ENCODE measurements around the gene ETV7.

ETV7 gene

DNA sequence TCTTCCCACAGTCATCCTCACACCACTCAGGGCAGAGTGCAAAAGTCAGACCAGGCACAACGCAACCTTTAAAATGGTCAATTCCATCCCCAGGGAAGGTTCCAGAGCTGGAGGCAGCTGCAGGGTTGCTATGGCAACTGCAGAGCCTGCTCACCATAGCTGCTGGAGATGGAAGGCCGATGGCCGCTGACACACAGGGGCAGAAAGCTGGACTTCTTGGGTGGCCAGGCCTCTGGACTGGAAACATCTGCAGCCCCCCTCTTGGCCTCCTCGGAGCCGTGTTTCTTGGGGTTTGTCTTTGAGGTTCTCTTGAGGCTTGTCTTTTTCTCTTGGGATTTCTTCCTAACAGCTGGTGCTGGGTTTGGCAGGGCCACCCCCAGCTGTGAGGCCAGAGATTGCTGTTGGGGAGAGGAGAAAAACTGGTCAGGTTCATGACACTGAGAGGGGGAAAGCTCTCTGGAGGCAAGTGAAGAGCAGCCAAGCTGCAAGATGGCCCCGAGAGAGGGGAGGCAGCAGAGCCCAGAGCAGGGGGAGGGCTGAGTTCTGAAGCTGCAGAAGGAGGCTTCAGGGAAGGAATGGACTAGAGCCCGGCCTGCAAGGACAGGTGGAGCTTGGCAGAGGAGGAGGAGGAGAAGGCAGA is 61.0 kb downstream of the ETV7 start:
- Histone ChIP-seq H3K27me3 (no peaks in the 10 kb centered on the region), H3K4me2 (peak overlapping the region; percentile 89), H3K4me1 (peaks cover 93% of the 10 kb centered on the region), H3K9ac (no peak overlapping the region; the same call in 1 of the 2 replicates), H3K36me3 (no peaks in the 10 kb centered on the region), H3K27ac (peak overlapping the region; percentile 44; the same call in 1 of the 2 replicates), H3K9me3 (no peaks in the 10 kb centered on the region), H4K20me1 (no peaks in the 10 kb centered on the region), H3K4me3 (peak overlapping the region; percentile 2; the same call in 1 of the 2 replicates)
- no peak for TF ChIP-seq Cebpa-rat (IDR thresholded peaks at IDR 0.05)

DNA sequence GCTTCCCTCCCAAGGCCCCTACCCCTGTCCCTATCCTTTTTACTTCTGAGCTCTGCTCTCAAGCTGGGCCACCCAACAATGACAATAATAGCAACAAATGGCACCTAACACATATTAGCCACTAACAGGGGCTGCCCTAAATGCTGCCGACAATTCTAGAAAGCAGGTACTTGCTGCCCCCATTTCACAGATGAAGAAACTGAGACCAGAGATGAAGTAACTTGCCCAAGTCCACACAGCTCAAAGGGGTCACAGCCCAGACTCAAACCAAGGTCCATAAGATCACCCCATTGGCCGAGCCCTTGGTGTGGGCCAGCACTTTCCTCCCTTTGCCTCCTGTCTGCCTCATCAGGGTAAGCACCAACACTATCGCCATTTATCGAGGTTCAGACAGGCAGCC is 62.8 kb downstream of the ETV7 start:
- Histone ChIP-seq H3K9me3 (no peaks in the 10 kb centered on the region), H3K9ac (no peak overlapping the region)

DNA sequence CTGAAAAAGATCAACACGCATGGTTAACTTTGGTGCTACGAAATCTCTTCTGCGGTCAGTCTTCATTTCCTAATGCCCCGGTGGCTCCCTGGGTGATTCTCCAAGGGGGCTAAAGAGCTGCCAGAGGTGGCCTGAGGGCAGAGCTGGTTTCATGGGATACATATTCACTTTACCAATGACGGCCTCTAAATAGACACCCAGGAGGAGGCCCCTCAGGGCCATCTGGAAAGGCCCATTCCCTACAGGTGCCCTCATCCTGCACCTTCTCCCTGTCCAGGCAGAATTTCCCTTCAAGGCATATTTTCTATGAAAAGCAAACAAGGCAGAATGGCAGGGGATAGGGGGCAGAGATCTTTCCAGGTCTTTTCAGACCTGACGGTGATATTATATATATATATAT is 63.3 kb downstream of the ETV7 start:
- Histone ChIP-seq H3K4me2 (peak overlapping the region; percentile 65), H3K4me3 (no peak overlapping the region), H3K4me1 (peaks cover 74% of the 10 kb centered on the region), H3K9me3 (no peaks in the 10 kb centered on the region), H4K20me1 (no peaks in the 10 kb centered on the region), H3K27ac (no peak overlapping the region), H3K27me3 (no peaks in the 10 kb centered on the region), H3K36me3 (no peaks in the 10 kb centered on the region), H3K9ac (no peak overlapping the region)
- TF ChIP-seq Cebpa-rat (IDR thresholded peaks at IDR 0.05) = no peak

More for the DNA sequence above, 62.8 kb downstream of the ETV7 start:
- Histone ChIP-seq H4K20me1 (no peaks in the 10 kb centered on the region), H3K4me3 (no peak overlapping the region), H3K27me3 (no peaks in the 10 kb centered on the region), H3K4me1 (peaks cover 80% of the 10 kb centered on the region), H3K27ac (peak overlapping the region; percentile 49; the same call in 1 of the 2 replicates), H3K36me3 (no peaks in the 10 kb centered on the region), H3K4me2 (peak overlapping the region; percentile 89)
- no peak for TF ChIP-seq Cebpa-rat (IDR thresholded peaks at IDR 0.05)

DNA sequence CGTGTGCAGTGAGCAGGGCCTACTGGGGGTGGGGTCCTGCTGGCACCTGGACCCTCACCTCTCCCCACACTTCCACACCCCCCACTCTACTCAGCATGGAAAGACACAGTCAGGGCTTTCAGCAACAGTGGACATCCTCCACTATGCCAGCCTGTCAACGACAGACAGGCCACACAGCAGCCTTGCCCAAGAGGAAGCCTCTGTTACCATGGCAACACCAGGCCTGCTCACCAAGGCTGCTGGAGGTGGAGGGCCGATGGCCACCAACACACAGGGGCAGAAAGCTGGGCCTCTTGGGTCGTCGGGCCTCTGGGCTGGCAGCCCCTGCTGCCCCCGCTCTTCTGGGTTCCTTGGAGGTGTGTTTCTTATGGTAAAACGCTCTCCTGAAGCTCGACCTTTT is 64.4 kb downstream of the ETV7 start:
- TF ChIP-seq Cebpa-rat (IDR thresholded peaks at IDR 0.05) = no peak
- peaks cover 63% of the 10 kb centered on the region for H3K4me1 ChIP-seq

DNA sequence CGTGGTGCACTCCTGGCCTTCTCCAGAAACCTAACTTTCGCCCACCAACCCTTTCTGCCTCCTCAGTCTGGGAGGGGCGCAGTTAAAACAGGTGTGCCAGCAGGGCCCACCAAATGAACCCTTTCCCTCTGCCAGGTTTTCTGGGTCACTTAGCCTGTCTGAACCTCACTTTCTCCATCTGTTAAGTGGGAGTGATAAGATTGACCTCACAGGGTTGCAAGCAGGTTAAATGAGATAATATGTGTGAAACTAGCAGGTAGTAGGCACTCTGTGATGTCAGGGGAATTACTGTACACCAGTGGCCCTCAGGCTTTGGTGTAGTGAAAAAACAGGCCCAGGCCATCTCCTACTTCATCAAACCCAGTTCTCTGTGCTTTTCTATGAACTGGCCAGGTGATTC is 64.9 kb downstream of the ETV7 start:
- Histone ChIP-seq H3K9me3 (no peaks in the 10 kb centered on the region), H3K9ac (no peak overlapping the region), H3K4me3 (no peak overlapping the region), H3K4me2 (peak overlapping the region; percentile 65), H3K27me3 (no peaks in the 10 kb centered on the region), H3K36me3 (no peaks in the 10 kb centered on the region), H3K27ac (no peak overlapping the region), H4K20me1 (no peaks in the 10 kb centered on the region), H3K4me1 (peaks cover 58% of the 10 kb centered on the region)
- no peak for TF ChIP-seq Cebpa-rat (IDR thresholded peaks at IDR 0.05)

More for the DNA sequence above, 64.4 kb downstream of the ETV7 start:
- no peak overlapping the region for H3K4me3 ChIP-seq
- peak overlapping the region; percentile 5; the same call in 1 of the 2 replicates for H3K27ac ChIP-seq
- no peaks in the 10 kb centered on the region for H3K36me3 ChIP-seq
- H4K20me1 ChIP-seq = no peaks in the 10 kb centered on the region
- no peak overlapping the region for H3K9ac ChIP-seq
- no peaks in the 10 kb centered on the region for H3K27me3 ChIP-seq
- H3K9me3 ChIP-seq = no peaks in the 10 kb centered on the region
- peak overlapping the region; percentile 65 for H3K4me2 ChIP-seq

DNA sequence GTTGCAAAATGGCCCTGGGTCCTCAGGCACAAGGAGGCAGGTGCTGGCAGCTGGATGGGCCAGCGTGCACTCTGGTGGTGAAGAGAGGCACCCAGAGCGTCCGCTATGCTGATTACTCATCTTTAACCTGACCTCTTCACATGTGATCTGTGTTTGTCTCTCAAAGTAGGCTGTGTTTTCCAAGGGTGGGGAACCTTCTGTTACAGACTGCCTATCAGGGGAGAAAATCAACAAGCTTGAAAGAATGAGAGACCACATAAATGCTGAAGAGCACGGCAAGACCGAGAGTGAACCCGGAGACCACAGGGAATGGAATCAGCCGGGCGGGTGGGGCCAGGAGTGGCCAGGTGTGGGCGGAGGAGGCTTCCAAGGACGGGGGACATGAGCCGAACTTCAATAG is 67.0 kb downstream of the ETV7 start:
- H3K4me3 ChIP-seq = no peak overlapping the region
- no peaks in the 10 kb centered on the region for H3K36me3 ChIP-seq
- TF ChIP-seq Cebpa-rat (IDR thresholded peaks at IDR 0.05) = no peak
- H3K4me1 ChIP-seq = peaks cover 37% of the 10 kb centered on the region
- no peaks in the 10 kb centered on the region for H4K20me1 ChIP-seq
- H3K4me2 ChIP-seq = no peak overlapping the region
- H3K9ac ChIP-seq = no peak overlapping the region
- H3K9me3 ChIP-seq = no peaks in the 10 kb centered on the region
- H3K27me3 ChIP-seq = no peaks in the 10 kb centered on the region
- no peak overlapping the region for H3K27ac ChIP-seq

DNA sequence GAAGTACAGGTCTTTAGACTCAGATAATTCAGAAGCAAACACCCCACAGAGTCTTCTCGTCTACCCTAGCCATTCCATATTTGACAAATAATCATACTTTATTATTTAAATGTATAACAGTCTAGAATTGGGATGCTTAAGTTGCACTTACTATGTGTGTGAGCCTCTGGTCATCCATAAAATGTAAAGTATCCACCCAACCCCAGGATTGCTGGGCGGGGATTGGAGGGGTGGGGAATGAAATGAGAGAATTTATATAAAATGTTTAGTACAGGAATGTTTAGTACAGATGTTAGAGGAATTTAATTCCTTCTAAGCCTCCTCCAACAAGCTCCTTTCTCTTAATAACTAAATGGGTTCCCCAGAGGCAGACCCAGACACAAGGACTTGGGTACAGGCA is 67.6 kb downstream of the ETV7 start:
- peaks cover 31% of the 10 kb centered on the region for H3K4me1 ChIP-seq
- H3K4me3 ChIP-seq = no peak overlapping the region
- H3K27me3 ChIP-seq = no peaks in the 10 kb centered on the region
- no peaks in the 10 kb centered on the region for H3K9me3 ChIP-seq
- H4K20me1 ChIP-seq = no peaks in the 10 kb centered on the region
- H3K9ac ChIP-seq = no peak overlapping the region
- TF ChIP-seq Cebpa-rat (IDR thresholded peaks at IDR 0.05) = no peak
- H3K4me2 ChIP-seq = no peak overlapping the region
- no peak overlapping the region for H3K27ac ChIP-seq
- no peaks in the 10 kb centered on the region for H3K36me3 ChIP-seq

DNA sequence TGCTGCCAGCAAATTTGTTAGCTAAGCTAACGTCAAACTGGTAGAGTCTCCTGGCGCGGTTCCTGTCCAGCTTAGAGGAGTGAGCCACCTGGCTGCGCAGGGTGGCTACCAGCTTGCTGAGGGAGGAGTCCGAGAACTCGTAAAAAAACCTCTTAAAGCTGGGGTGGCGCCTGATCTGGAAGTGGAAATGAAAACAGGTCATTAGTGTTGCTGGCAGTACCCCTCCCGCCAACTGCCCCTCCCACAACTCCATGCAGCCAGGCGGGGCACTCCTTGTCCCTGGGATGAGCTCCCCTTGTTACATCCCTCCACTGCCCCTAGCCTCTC is 68.1 kb downstream of the ETV7 start:
- H3K9ac ChIP-seq = no peak overlapping the region
- H3K4me1 ChIP-seq = peaks cover 27% of the 10 kb centered on the region
- no peaks in the 10 kb centered on the region for H3K27me3 ChIP-seq
- H3K27ac ChIP-seq = no peak overlapping the region
- no peak overlapping the region for H3K4me2 ChIP-seq
- H3K9me3 ChIP-seq = no peaks in the 10 kb centered on the region
- H4K20me1 ChIP-seq = no peaks in the 10 kb centered on the region
- TF ChIP-seq Cebpa-rat (IDR thresholded peaks at IDR 0.05) = no peak
- no peak overlapping the region for H3K4me3 ChIP-seq
- no peaks in the 10 kb centered on the region for H3K36me3 ChIP-seq

DNA sequence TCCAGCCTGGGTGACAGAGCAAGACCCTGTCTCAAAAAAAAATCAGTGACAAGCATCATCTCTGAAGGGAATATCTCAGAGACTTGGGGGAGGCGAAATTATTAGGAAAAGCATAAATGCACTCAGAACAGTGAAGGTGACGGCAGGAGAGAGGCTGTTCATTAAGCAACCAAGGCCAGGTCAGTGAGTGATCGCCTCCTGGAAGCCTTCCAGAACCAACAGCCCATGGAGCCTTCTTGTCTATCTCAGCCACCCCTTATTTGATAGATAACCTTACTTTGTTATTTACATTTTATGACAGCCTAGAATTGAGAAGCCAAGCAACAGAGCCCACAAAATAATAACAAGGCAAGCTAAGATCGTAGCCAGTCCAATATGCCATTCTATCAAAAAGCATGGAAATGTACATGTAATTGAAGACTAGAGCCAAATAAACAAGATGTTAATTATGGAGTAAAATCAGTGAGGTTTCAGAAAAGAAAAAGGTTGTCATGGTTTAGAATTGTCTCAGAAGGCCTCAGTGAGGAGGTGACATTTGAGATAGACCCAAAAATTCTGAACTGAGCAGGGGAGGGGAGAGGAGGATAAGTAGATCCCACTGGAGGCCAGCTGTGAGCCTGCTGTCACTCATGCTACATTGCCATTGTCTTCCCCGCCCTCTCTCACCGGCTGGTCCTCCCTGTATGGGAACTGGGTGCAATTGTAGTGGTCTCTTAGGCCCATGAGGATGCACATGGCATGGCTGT is 68.6 kb downstream of the ETV7 start:
- Histone ChIP-seq H3K27me3 (no peaks in the 10 kb centered on the region), H3K4me3 (no peak overlapping the region), H3K4me1 (peaks cover 26% of the 10 kb centered on the region), H3K36me3 (no peaks in the 10 kb centered on the region), H3K9me3 (no peaks in the 10 kb centered on the region), H4K20me1 (no peaks in the 10 kb centered on the region), H3K27ac (no peak overlapping the region), H3K4me2 (no peak overlapping the region), H3K9ac (no peak overlapping the region)
- TF ChIP-seq Cebpa-rat (IDR thresholded peaks at IDR 0.05) = no peak

DNA sequence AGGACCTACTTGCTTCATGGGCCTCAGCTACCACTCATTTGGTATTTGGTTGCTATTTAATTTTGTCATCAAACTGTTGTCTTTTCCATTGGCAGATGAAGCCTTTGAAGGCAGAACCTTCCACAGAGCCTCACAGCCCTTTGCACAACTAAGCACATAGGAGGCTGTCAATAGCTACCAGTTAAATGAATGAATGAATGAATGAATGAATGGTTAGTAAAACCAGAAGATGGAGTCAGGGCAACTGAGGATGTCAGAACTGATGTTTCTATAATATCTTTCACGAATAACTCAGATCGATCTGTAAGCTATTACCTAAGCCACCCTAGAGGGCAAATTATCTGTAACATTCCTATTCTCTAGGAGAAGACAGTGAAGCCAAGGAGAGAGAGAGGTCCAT is 69.8 kb downstream of the ETV7 start:
- H3K9ac ChIP-seq = no peak overlapping the region
- no peaks in the 10 kb centered on the region for H3K9me3 ChIP-seq
- no peaks in the 10 kb centered on the region for H4K20me1 ChIP-seq
- no peaks in the 10 kb centered on the region for H3K27me3 ChIP-seq
- no peak for TF ChIP-seq Cebpa-rat (IDR thresholded peaks at IDR 0.05)
- peaks cover 26% of the 10 kb centered on the region for H3K4me1 ChIP-seq
- H3K36me3 ChIP-seq = no peaks in the 10 kb centered on the region
- H3K4me2 ChIP-seq = no peak overlapping the region
- H3K4me3 ChIP-seq = no peak overlapping the region
- no peak overlapping the region for H3K27ac ChIP-seq
